HG03025 (cell line): ENCODE measurements around the gene MSL2.
"Not testable (repeated sequence)": the region's sequence is repeated elsewhere in the genome, so short reads cannot be mapped to it uniquely, and the experiment has no call there.

Experiments
- ATAC-seq: cut with Tn5 transposase; IDR thresholded peaks from one replicate; pipeline ENCODE4 v1.9.1; 2021; ENCODE audit warnings: mild to moderate bottlenecking, moderate library complexity; ENCODE audit not compliant: unreplicated experiment, low FRiP score

The MSL2 gene, protein sequence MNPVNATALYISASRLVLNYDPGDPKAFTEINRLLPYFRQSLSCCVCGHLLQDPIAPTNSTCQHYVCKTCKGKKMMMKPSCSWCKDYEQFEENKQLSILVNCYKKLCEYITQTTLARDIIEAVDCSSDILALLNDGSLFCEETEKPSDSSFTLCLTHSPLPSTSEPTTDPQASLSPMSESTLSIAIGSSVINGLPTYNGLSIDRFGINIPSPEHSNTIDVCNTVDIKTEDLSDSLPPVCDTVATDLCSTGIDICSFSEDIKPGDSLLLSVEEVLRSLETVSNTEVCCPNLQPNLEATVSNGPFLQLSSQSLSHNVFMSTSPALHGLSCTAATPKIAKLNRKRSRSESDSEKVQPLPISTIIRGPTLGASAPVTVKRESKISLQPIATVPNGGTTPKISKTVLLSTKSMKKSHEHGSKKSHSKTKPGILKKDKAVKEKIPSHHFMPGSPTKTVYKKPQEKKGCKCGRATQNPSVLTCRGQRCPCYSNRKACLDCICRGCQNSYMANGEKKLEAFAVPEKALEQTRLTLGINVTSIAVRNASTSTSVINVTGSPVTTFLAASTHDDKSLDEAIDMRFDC

DNA sequence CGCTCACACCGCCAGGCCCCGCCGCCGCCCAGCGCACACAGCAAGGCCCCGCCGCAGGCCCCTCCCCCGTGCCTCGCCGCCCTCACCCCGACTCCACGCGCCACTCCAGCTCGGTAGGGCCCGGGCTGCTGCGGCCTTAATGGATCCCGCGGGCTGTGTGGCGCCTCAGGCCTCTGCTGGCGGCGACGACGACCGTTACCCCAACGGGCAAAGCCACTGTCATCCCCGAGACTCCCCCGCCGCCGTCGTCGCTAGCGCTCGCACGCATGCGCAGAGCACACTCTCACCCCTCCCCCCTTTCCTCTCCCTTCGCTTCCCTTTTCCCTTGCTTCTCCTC lies at the start of gene MSL2:
Gene MSL2, minus strand, starts transcription at position 272 of the 337 bp plus-strand sequence. CDS start 1,222 bp downstream, outside the sequence.
- peak; percentile 29 for ATAC-seq

DNA sequence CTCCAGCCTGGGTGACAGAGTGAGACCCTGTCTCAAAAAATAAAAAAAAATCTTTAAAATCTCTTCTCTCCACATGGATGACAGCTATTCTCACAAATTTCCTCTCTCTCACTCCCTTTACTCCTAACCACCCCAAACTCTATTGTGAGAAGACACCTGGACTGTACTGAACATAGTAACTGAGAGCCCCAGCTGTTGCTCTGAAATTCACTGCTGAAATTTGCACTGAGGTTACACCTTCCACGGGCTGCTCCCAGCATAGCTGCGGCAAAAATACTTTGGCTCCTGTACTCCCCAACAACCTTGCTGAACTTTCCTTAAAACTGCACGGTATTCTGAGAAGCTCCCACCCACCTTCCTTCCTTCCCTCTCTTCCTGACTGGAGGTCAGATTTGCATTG lies 49.6 kb upstream of the MSL2 start:
- ATAC-seq, result no peak

DNA sequence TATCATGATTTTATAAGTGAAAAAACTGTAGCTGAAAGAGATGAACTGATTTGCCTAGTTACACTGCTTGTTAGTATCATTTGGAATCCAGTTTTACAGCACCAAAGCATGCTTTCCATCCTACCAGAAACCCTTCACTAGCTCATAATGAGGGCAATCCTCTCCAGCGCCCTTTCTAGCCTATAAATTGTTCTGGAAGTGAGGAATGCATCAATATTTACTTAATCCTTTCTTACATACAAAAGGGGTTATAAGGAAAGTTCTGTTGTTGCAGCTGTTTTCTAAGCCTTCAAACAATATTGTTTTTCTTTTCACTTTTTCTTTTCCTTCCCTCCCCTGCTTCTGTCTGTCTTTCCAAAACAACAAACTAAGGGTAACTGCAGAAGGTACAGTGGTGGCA lies 43.0 kb upstream of the MSL2 start:
- no peak for ATAC-seq

DNA sequence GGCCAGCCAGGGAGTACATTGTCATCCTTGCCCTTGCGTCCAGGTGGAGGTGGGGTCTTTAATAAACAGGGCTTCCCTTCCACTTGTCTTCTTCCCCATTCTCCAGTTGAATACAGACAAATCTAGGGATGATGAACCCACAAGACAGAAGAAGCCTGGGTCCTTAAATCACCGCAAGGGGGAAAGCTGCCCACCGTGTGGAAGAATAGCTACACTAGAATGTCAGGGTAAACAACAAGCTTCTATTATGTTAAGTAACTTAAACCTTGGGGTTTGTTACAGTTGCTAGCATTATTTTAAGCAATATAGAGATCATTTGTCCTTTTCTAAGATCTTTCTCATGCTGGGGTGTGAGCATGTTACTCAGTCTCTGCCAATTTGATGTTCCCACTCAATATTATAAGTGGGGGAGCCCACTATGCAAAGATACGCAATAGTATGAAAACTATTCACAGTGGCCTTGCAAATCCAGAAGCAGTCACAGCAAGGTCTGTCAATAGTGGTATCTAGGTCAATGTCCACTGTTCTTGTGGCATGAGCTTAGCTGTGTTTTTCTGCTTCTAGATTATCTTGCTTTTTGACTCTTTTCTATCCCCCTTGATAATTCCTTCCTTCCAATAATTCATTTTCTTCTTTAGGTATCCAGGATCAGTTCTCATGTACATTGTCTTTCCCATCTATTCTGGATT lies 42.0 kb upstream of the MSL2 start:
- ATAC-seq, result no peak

DNA sequence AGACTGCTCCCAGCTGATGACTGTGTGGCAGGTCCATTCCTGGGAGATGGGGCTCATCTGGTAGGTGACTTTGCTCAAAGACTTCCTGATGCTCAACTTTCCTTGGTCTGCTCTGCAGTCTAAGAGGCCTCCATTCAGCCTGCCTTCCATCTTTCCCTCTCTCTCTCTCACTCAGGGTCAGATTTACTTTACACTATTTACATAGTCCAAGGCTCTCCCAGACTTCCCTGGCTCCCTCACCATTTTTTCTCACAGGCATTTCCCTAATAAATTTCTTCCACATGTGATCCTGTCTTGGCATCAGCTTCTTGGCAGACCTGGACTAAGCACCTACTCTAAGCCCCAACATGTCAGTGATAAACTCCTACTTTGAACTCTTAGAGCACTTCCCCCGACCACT lies 41.0 kb upstream of the MSL2 start:
- no peak for ATAC-seq

DNA sequence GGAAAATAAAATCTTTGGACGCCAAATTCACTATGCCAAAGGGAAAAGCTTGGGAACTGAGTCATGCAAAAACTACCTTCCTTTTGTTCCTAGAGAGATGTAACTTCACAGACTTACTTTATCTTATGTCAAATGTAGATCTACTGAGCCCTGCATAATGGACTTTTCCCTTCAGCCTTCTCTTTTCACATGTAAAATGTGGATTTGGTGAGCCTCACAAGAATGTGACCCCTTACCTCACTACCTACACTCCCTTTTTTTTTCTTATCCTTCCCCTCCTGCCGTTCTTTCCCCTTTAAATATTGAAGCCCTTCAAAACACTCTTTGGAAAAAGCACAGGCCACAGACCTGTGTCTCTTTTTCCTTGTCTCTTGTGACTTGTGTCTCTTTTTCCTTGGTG lies 40.0 kb upstream of the MSL2 start:
- ATAC-seq, result no peak

DNA sequence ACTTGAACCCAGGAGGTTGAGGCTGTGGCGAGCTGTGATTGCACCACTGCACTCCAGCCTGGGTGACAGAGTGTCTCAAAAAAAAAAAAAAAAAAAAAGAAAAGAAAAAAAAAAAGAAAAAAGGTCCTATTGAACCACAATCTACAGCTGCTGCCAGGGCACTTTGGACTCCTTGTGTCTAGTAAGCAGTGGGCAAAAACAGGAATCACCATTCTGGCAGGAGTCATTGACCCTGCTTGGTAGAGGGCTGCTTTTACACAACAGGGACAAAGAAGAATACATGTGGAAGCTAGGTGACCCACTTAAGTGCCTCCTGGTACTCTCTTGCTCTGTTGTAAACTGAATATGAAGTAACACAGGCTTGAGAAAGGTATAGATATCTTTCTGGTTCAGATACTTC lies 39.4 kb upstream of the MSL2 start:
- ATAC-seq, result no peak

DNA sequence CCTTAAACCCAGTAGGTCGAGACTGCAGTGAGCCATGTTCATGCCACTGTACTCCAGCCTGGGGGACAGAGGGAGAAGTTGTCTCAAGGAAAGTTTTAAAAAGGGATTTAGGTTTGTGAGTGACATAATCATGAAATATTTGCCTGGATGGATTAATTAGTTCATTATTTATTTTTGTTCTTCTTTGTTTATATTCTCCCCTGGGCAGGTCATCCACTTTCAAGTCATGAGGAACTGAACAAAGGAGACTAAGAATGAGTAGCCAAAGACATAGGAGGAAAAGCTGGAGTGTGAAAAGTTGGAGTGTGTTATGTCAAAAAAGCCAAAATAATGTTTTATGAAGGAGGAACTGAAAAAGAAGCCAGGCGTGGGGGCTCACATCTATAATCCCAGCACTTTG lies 36.3 kb upstream of the MSL2 start:
- no peak for ATAC-seq

DNA sequence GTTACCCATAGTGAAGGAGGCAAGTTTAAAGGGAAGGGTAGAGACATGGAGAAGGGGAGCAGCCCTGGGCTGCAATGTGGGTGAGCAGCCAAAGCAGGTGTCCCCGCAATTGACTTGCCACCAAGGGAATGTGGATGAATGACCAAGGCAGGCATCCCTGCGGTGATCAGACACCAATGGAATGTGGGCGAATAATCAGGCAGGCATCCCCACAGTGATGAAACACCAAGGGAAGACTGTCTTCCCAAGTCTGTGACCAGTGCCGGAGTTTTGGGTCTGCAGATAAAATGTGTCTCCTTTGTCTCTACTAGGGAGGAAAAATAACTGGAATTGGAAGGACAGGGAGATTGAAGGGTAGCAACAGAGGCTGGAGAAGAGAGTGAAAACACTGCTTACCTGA lies 26.6 kb upstream of the MSL2 start:
- ATAC-seq, result not testable (repeated sequence)

DNA sequence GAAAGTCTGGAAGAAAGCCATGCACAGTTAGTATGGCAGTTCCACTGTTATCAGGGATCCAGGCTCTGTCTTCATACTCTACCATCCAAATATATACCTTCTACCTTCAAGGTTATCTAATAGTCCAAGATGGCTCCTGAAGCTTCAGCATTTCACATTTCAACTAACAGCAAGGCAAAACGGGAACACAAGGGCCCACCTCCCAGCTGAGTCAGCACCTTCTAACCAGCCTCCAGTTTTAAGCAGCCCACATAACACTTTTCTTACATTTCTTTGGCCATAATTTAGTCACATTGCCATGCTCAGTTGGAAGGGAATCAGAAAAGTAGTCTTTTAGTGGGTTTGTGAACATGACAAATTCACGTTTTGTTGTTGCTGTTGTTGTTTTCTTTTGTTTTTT lies 15.4 kb upstream of the MSL2 start:
- ATAC-seq, result no peak

DNA sequence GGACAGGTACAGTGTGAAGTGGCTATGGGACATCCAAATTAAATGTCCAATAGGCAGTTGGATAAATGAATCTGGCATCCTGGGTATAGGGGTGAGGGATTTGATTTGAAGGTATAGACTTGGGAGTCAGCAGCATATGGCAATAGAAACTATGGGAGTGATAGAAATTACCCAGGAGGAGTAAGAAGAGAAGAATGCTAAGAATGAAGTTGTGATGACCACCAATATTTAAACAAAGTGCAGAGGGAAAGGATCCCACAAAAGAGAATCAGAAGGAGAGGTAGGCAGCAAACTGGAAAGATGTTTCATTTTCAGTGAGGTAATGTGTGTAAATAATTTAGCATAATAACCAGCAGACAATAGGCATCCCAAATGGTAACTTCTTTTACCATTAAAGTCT lies 13.8 kb upstream of the MSL2 start:
- ATAC-seq, result no peak

DNA sequence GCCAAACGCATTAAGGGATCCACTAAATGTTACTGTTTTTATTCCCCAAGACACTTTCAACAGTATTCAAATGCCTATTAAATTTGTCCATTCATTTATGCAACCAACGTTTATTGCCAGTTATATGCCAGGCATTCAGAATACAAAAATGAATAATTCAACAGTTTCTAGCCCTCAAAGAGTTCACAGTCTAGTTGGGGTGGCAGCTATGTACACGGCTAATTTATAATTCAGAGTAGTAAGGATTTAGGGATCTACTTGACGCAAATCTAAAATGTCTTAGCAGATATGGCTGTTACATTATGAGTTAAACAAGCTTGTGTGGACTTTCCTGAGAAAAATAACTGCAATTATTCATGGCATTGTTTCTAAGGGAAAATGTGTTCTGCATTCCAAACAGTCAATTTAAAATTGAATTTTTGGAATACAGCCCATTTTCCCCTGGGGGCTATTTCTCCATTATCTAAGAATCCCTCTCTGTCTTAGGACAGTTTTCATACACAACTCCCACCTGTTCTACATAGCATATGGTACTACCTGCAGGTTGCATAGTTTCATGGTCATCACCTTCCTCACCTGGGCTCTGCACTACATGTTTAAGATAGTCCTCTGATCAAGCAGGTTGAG lies 11.5 kb upstream of the MSL2 start:
- no peak for ATAC-seq

DNA sequence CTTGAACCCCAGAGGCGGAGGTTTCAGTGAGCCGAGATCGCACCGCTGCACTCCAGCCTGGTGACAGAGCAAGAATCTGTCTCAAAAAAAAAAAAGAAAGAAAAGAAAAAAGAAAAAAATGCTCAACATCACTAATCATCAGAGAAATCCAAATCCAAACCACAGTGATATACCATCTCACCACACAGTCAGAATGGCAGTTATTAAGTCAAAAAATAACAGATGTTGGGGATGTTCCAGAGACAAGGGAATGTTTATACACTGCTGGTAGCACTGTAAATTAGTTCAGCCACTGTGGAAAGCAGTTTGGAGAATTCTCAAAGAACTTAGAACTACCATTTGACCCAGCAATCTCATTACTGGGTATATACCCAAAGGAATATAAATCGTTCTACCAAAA lies 3.1 kb upstream of the MSL2 start:
- ATAC-seq, result not testable (repeated sequence)

DNA sequence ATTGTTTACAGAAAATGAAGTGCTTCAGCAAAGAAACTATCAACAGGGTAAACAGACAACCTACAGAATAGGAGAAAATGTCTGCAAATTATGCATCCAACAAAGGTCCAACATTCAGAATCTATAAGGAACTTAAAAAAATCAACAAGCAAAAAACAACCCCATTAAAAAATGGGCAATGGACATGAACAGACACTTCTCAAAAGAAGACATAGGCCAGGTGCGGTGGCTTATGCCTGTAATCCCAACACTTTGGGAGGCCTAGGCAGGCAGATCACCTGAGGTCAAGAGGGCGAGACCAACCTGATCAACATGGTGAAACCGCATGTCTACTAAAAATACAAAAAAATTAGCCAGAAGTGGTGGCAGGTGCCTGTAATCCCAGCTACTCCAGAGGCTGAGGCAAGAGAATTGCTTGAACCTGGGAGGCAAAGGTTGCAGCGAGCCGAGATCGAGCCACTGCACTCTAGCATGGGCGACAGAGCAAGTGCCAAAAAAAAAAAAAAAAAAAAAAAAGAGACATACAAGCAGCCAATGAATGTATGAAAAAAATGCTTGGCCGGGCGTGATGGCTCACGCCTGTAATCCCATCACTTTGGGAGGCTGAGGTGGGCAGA lies 2.4 kb upstream of the MSL2 start:
- ATAC-seq, result not testable (repeated sequence)

DNA sequence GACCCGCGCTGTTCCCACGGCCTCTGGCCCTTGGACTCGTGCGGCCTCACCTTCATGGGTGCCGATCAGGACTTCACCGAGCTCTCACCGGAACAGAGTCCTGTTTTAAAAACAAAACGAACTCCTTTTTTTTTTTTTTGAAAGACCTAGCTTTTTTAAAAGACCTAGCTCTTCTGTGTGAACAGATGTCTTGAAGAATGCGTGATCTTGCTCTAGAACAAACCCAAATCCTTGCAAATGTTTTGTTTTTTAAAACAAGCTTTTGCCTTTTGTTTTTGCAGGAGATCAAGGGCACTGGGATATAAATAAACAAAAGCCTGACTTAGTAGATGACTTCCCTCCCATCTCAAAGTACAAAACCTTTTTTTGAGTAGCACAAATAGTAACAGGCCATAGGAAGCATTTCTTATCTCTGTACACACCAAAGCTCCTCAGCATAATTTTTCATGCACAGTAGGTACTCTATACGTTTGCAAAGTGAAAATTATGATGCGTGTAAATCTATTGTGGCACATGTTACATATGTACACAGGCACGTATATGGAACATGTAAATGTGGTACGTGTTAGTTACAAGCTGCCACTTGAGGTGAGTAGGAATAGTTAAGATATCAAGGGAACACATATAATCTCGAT lies 1.1 kb upstream of the MSL2 start:
- ATAC-seq, result no peak

DNA sequence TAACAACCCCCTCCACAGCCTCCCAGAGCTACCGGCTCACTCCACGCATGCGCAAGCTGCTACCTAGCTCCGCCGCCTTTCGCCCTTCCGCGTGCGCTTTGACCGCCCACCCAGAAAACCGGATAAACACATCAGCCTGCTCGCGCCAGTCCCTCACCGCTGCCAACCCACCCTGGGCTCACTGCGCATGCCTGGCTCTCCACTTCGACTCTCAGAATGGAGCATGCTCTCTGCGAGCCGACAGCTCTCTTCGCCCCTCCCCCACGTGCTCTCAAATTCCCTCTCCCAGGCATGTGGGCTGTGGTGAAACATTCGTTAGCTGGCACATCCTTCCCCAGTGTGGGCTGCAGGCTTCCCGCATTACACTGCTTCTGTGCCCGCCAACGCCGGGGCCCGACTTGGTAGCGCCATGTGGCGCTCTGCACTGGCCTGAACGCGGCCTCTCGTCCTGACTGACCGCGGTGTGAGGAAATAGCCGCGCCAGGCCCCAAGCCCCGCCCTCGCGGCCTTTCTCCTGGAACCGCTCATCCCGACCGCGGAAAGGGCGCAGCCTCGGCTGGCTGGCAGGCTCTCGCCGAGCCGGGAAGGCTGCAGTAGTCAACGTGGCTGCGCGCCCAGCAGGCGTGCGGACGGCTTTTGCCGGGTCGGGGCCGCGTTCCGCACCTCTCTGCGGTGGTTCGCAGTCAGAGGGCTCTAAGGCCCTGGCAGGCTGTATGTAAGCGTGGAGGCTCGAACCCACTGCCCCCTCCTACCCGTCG lies 445 bp upstream of the MSL2 start:
- ATAC-seq, result peak; percentile 67

DNA sequence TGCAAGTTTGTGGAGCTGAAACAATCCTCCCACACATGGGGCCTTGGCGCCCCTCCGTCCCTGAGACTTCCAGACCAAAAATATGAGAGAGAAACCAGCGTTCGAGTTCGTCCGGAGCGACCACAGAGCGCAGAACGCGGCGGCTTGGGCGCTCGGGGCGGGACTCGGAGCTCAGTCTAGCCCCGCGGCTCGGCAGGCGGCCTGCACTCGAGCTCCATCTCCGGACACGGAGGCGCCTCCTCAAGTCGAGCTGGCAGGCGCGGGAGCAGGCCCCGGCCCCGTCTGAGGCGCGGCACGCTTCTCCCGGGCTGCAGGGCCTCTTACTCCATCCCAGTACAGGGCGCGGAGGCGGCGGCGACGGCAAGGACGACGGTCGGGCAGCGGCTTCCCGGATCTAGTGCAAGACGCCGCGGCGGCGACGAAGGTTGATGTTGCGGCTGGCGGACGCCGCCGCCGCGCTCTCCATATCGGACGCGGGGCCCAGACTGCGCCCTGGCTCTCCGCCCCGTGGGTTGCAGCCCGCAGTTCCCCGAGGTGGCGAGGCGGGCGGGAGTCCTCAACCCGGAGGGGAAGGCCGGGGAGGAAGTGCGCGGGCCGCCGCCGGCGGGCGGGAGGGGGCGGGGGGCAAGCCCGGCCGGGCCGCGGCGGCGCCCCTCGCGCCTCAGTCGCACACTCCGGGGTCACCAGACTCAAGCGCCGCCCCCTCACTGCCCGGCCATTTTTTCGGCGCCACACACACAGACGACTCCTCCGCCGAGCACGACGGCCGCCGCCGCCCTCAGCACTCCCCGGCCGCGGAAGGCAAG lies 674 bp downstream of the MSL2 start:
- ATAC-seq, result peak; percentile 42

DNA sequence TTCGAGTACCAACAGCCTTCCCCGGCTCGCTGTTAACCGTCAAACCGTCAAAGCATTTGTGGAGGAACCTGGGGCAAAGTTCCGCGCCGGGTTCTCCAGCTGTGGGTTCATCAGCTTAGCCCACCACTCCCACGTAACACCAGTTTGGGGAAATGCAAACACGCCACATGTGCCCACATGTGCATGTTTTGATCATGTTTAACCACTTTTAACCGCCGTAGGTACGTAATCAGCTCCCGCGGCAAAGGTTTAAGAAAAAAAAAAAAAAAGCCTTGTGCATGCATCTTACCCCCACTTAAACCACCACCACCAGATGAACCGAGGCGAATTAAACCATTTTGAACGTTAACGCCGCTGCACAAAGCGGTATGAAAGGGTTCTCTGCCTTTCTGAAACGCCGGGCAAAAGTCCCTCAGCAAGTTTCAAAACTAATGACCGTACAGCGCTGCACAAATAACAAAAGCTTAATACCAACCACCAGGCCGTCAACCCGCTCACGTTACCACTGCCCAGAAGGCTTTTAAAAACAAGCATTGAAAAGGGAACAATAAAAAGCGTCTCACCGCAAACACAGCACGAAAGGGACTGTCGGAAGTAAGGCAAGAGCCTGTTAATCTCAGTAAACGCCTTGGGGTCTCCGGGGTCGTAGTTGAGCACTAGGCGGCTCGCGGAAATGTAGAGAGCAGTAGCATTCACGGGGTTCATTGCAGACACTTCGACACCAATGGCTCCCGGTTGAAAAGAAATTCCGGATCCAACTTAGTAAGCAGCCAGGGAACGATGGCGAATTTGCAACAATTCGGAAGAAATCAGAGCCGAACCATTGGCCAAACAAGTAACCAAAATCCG lies 1.5 kb downstream of the MSL2 start:
- ATAC-seq, result no peak
